Suprapubic skin (tissue), 4 donors: ENCODE data around the gene PDLIM3.

Experiments
- POLR2A ChIP-seq, 2 donors: fragments of 450-650 bp; IDR thresholded peaks; one replicate each; pipeline ENCODE4 v1.6.1; 2017; ENCODE audit warnings: antibody characterized with exemption in 2 of 2, mild to moderate bottlenecking in 2 of 2, moderate library complexity in 2 of 2
- POLR2AphosphoS5 ChIP-seq, 3 donors: sonication (generic); formaldehyde crosslinking; IDR thresholded peaks; one replicate each; pipeline ENCODE4 v1.6.1; 2017; ENCODE audit warnings: antibody characterized with exemption in 3 of 3

DNA sequence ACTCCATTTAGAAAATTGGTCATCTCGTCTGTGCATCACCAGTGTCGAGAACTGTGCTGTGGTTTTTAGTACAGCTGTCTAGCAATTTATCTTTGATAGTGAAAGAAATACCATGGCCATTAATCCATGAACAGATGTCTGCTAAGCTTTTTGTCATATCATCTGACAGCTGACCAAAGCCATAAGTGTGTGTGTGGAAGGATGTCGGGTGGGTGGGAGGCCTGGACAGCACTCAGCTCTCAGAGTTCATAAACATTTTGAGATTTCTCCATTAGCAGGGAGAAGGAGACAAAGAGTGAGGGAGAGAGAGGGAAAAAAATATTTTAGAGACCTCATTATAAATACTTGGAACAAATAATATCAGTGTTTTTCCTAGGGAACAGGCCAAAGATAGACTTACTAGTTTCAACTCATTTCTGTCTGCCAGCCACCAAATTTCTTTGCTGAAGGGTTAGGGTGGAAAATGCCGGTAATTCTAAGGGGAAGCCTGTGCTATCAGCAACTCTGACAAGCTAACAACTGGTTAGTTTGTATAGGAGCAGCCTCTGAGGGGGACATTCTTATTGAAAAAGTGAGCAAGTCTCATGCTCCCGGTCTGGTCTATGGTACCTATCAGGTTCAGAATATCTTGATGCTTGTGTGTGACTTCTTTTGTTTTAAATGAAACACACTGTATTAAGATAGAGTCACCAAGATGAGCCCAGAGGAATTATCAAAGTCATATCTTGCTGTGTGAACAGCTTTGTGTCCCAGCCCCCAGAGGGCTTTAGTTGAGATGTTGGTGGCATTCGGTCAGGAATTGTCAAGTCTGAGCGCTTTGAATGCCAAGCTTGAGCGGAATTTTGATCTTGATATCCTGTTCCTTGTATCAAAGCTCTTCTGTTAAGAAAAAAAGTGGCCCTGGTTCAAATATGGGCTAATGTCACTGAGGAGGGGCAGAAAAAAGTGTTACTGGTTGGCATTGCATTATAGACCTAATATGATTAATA lies 41.9 kb upstream of the PDLIM3 start:
- TF ChIP-seq POLR2A (IDR thresholded peaks at IDR 0.05) = no peak
- TF ChIP-seq POLR2AphosphoS5 (IDR thresholded peaks at IDR 0.05) = no peak
